ENCODE measurements around the gene CPLX3.
A peak's percentile ranks its signal among the peaks of the same experiment; 100 is the strongest.
"Not testable (repeated sequence)": the region's sequence is repeated elsewhere in the genome, so short reads cannot be mapped to it uniquely, and the experiment has no call there.

The CPLX3 gene

GRCh38 chr15:74783808-74784175 is 42.6 kb upstream of the CPLX3 start:
- Histone ChIP-seq H3K9ac (ENCODE audit: low read length) (no peak overlapping the region), H3K9me3 (ENCODE audit: control insufficient read depth, low read depth, low read length) (no peaks in the 10 kb centered on the region), H3K27ac (ENCODE audit: low read length) (no peak overlapping the region), H3K27me3 (ENCODE audit: control insufficient read depth, insufficient read depth, low read length) (peaks cover 18% of the 10 kb centered on the region), H3K4me3 (ENCODE audit: low read length) (peak overlapping the region; percentile 60), H3K4me1 (ENCODE audit: control insufficient read depth, low read depth, low read length) (peaks cover 29% of the 10 kb centered on the region), H3K36me3 (ENCODE audit: control insufficient read depth, low read depth, low read length) (no peaks in the 10 kb centered on the region)

DNA sequence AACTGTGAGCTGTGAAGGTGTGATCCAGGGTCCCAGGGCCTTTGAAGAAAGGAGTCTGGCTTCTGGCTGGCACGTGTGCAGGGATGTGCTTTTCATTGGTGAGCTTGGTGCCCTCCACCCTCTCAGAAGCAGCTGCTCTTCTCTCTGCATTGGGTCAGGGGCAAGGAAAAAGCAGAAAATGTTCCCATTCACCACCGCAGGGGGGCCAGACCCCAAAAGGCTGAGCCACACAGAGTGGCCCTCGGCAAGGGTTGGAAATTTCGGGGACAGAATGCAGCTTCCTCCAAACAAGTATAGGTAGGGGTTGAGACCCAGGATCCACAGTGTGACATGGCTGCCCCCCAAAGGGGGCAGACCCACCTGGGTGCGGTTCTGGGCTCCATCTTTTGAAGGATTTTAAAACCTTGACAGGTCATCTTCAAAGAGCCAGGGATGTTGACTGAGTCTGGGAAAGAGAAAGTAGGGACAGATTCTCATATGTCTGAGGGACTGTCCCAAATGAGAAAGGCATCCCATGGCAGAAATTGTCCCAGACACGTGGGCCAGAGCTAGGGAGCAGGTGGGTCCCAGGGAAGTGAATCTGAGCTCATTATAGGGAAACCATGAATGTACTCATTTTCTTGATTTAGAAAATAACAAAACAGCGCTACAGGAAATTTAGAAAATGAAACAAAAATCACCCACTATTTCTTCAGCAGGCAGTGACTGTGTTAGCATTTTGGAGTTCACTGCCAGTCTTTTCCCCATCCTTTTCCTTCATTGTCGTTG is 41.8 kb upstream of the CPLX3 start:
- Histone ChIP-seq H3K9ac (ENCODE audit: low read length) (no peak overlapping the region), H3K27me3 (ENCODE audit: control insufficient read depth, insufficient read depth, low read length) (peaks cover 18% of the 10 kb centered on the region), H3K36me3 (ENCODE audit: control insufficient read depth, low read depth, low read length) (no peaks in the 10 kb centered on the region), H3K4me3 (ENCODE audit: low read length) (no peak overlapping the region), H3K9me3 (ENCODE audit: control insufficient read depth, low read depth, low read length) (no peaks in the 10 kb centered on the region), H3K27ac (ENCODE audit: low read length) (no peak overlapping the region), H3K4me1 (ENCODE audit: control insufficient read depth, low read depth, low read length) (peaks cover 36% of the 10 kb centered on the region)

DNA sequence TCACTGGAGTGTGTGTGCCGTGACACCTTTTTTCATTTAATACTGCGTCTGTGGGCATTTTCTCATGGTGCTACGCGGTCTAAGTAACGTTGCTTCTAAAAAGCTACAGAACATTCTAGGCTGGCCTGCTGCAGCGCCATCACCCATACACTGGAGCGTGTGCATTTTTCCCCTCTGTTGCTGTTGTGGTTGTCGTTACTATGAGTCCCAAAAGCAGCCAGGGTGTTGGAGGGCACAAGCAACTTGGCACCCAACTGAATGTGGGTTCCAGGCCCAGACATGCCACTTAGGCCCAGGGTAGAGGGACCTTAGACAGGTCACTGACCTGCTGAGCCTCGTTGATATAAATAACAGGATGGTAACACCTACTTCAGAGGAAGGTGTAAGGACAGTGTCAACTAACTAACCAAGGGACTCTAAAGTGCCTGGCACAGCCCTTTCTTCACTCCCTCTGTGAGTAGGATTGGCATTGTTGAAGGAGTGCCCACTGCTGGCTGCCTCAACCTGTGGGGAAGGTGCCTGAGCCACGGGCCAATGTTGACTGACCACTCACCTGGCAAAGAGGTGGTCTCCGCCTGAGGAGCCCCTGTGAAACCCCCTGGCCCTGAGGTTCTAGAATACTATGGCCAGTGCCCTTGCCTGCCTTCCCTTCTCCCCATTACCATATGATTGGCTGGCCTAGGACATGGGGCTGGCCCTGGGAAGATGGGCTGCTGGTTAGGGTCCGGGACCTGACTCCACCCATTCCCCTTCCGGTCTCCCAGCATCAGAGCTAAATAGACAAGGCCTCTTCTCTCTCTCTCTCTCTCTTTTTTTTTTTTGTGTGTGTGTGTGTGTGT is 41.0 kb upstream of the CPLX3 start:
- Histone ChIP-seq H3K4me1 (ENCODE audit: control insufficient read depth, low read depth, low read length) (peaks cover 36% of the 10 kb centered on the region), H3K36me3 (ENCODE audit: control insufficient read depth, low read depth, low read length) (no peaks in the 10 kb centered on the region), H3K9ac (ENCODE audit: low read length) (no peak overlapping the region), H3K9me3 (ENCODE audit: control insufficient read depth, low read depth, low read length) (no peaks in the 10 kb centered on the region), H3K27me3 (ENCODE audit: control insufficient read depth, insufficient read depth, low read length) (peaks cover 12% of the 10 kb centered on the region), H3K27ac (ENCODE audit: low read length) (no peak overlapping the region), H3K4me3 (ENCODE audit: low read length) (no peak overlapping the region)

DNA sequence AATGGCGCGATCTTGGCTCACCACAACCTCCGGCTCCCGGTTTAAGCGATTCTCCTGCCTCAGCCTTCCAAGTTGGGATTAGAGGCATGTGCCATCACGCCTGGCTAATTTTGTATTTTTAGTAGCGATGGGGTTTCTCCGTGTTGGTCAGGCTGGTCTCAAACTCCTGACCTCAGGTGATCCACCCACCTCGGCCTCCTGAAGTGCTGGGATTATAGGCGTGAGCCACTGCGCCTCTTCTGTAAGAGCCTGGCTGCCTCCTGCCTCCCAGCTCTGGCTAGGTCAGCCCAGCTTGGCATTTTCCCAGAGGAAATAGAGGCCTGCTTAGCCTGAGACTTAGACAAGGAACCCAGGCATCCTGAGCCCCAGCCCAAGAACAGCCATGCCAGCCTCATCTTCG is 40.3 kb upstream of the CPLX3 start:
- H3K9me3 ChIP-seq (ENCODE audit: control insufficient read depth, low read depth, low read length); H3K4me3 ChIP-seq (ENCODE audit: low read length); H3K27me3 ChIP-seq (ENCODE audit: control insufficient read depth, insufficient read depth, low read length); H3K9ac ChIP-seq (ENCODE audit: low read length); H3K27ac ChIP-seq (ENCODE audit: low read length); H3K36me3 ChIP-seq (ENCODE audit: control insufficient read depth, low read depth, low read length): not testable (repeated sequence)
- H3K4me1 ChIP-seq (ENCODE audit: control insufficient read depth, low read depth, low read length): peaks cover 34% of the 10 kb centered on the region

DNA sequence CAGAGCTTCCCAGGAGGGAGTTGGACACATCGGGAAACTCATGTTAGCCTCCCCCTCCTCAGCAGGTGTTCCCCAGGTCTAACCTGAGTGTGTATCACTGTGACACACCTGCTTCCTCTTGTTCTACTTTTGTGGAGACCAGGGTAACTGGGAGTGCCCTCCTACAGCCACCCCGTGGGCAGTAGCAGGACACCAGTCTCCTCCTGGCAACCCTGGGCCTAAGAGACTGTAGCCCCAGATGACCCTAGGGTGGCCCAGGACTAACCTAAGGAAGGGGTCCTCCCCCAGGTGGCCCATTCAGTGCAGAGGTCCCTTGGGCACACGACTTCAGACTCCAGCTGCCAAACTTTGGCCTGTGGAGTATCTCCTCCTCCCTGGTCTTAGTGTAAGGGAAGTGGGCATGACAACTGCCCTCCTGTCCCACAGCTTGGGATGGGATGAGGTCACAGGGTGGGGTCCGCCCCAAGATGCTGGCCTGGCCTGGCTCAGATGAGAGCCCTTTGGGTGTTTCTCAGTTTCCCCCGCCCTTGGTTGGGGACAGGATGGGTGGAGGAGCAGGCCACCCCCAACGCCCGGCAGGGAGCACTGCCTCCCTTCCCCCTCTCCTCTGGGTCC is 39.8 kb upstream of the CPLX3 start:
- Histone ChIP-seq H3K9me3 (ENCODE audit: control insufficient read depth, low read depth, low read length) (no peaks in the 10 kb centered on the region), H3K27me3 (ENCODE audit: control insufficient read depth, insufficient read depth, low read length) (no peaks in the 10 kb centered on the region), H3K4me1 (ENCODE audit: control insufficient read depth, low read depth, low read length) (peaks cover 29% of the 10 kb centered on the region), H3K4me3 (ENCODE audit: low read length) (no peak overlapping the region), H3K27ac (ENCODE audit: low read length) (no peak overlapping the region), H3K9ac (ENCODE audit: low read length) (no peak overlapping the region), H3K36me3 (ENCODE audit: control insufficient read depth, low read depth, low read length) (no peaks in the 10 kb centered on the region)

DNA sequence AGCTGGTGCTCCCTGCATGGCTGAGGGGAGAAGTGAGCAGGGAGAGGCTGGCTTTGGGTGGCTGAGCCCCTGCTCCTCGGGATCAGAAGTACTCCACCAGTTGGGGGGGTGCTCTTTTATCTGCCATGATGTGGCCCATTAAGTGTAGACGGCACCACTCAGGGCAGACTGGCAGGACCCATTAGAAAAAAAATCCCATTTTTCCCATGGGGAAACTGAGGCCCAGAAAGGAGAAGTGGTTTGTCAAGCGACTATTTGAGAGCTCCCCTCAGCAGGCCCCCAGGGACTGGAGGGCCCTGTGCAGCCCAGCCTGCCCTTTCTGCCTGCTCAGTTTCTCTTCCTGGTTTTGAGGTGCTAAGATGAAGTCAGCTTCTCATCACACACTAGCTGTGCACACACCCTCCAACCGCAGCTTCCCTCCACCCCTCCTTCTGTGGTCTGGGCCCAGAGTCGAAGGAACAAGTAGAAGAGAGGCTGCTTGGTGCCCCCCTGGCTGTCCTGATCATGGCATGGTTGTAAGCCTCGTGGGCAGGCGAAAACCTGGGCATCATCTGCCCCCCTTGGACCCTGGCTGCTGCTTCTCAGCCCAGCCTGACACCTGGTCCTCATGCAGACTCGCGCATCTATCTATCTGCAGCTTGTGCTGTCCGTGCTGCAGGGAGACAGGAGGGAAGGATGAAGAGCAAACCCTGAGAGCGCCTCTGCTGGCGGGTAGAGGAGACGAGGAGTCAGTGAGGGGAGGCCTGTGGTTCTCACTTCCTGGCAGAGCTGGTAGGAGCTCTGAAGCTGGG is 39.0 kb upstream of the CPLX3 start:
- Histone ChIP-seq H3K4me1 (ENCODE audit: control insufficient read depth, low read depth, low read length) (peaks cover 29% of the 10 kb centered on the region), H3K27me3 (ENCODE audit: control insufficient read depth, insufficient read depth, low read length) (no peaks in the 10 kb centered on the region), H3K9ac (ENCODE audit: low read length) (no peak overlapping the region), H3K27ac (ENCODE audit: low read length) (no peak overlapping the region), H3K9me3 (ENCODE audit: control insufficient read depth, low read depth, low read length) (no peaks in the 10 kb centered on the region), H3K36me3 (ENCODE audit: control insufficient read depth, low read depth, low read length) (no peaks in the 10 kb centered on the region), H3K4me3 (ENCODE audit: low read length) (no peak overlapping the region)

DNA sequence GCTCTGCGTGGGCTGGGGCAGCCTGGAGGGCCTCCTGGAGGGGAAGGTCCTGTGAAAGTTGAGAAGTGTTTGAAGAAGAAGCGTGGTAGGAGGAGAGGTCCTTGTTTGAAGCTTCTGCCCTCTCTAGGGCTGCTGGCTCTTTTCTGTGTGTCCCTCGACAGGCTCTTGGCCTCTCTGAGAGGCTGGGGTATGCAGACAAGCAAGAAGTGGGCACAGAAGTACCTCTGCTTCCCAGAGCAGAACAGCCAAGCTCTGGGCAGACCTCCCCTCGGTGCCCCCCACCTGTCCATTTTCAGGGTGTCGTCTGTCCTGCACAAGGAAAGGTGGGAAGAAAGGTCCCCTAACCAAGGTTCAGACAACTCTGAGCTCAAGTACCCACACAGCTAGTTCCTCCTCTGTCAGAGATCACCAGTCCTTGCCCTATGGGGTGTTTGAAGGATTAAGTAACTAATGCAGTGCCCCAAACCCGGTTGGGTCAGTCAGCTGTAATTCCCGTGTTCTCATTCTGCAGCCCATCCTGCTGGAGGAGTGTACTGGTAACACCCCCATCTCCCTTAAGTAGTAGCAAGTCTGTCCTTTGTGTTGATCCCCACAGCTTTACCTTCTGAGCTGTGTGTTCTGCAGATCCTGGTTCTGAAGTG is 38.3 kb upstream of the CPLX3 start:
- H3K36me3 ChIP-seq (ENCODE audit: control insufficient read depth, low read depth, low read length): no peaks in the 10 kb centered on the region
- peaks cover 26% of the 10 kb centered on the region for H3K4me1 ChIP-seq (ENCODE audit: control insufficient read depth, low read depth, low read length)
- no peaks in the 10 kb centered on the region for H3K9me3 ChIP-seq (ENCODE audit: control insufficient read depth, low read depth, low read length)
- H3K4me3 ChIP-seq (ENCODE audit: low read length): no peak overlapping the region
- H3K27ac ChIP-seq (ENCODE audit: low read length): no peak overlapping the region
- no peaks in the 10 kb centered on the region for H3K27me3 ChIP-seq (ENCODE audit: control insufficient read depth, insufficient read depth, low read length)
- H3K9ac ChIP-seq (ENCODE audit: low read length): no peak overlapping the region

- no peak overlapping the region for H3K4me3 ChIP-seq (ENCODE audit: low read length)
- peaks cover 20% of the 10 kb centered on the region for H3K4me1 ChIP-seq (ENCODE audit: control insufficient read depth, low read depth, low read length)
- H3K9me3 ChIP-seq (ENCODE audit: control insufficient read depth, low read depth, low read length): no peaks in the 10 kb centered on the region
- H3K9ac ChIP-seq (ENCODE audit: low read length): no peak overlapping the region
- no peaks in the 10 kb centered on the region for H3K36me3 ChIP-seq (ENCODE audit: control insufficient read depth, low read depth, low read length)
- no peaks in the 10 kb centered on the region for H3K27me3 ChIP-seq (ENCODE audit: control insufficient read depth, insufficient read depth, low read length)
- H3K27ac ChIP-seq (ENCODE audit: low read length): no peak overlapping the region
Observed at GRCh38 chr15:74788683-74789151, 37.7 kb upstream of the CPLX3 start.

- Histone ChIP-seq H3K27ac (ENCODE audit: low read length) (no peak overlapping the region), H3K9ac (ENCODE audit: low read length) (no peak overlapping the region), H3K4me1 (ENCODE audit: control insufficient read depth, low read depth, low read length) (peaks cover 19% of the 10 kb centered on the region), H3K36me3 (ENCODE audit: control insufficient read depth, low read depth, low read length) (no peaks in the 10 kb centered on the region), H3K27me3 (ENCODE audit: control insufficient read depth, insufficient read depth, low read length) (no peaks in the 10 kb centered on the region), H3K4me3 (ENCODE audit: low read length) (no peak overlapping the region), H3K9me3 (ENCODE audit: control insufficient read depth, low read depth, low read length) (no peaks in the 10 kb centered on the region)
Observed at GRCh38 chr15:74789171-74789631, 37.2 kb upstream of the CPLX3 start.

- no peak overlapping the region for H3K4me3 ChIP-seq (ENCODE audit: low read length)
- no peak overlapping the region for H3K9ac ChIP-seq (ENCODE audit: low read length)
- peaks cover 19% of the 10 kb centered on the region for H3K4me1 ChIP-seq (ENCODE audit: control insufficient read depth, low read depth, low read length)
- H3K9me3 ChIP-seq (ENCODE audit: control insufficient read depth, low read depth, low read length): no peaks in the 10 kb centered on the region
- no peak overlapping the region for H3K27ac ChIP-seq (ENCODE audit: low read length)
- H3K27me3 ChIP-seq (ENCODE audit: control insufficient read depth, insufficient read depth, low read length): no peaks in the 10 kb centered on the region
- H3K36me3 ChIP-seq (ENCODE audit: control insufficient read depth, low read depth, low read length): no peaks in the 10 kb centered on the region
Observed at GRCh38 chr15:74789741-74790079, 36.7 kb upstream of the CPLX3 start.
